IMR-90 (cell line): ENCODE measurements around the gene ADAMTSL2. TPM values are rescaled to one million over a fixed set of nuclear protein-coding genes. Genes with fewer than 3 reads are reported as not detected.

ENCODE experiments used
- ATAC-seq: fragments of 200-7000 bp; cut with Tn5 transposase; 2 replicates; pipeline ENCODE4 v1.9.1; 2020; ENCODE audit warnings: low read depth, mild to moderate bottlenecking, moderate library complexity
- BruUV-seq: library from RNA; stranded (reverse); fragments of 400-500 nt; replicated peaks from 2 replicates; lab custom pipeline; 2021; lab: Mats Ljungman, UMichigan
- CTCF ChIA-PET: fragments of 300-600 bp; formaldehyde crosslinking; extraction: SDS; loops from one replicate; lab custom pipeline; 2021; ENCODE audit warnings: antibody characterized with exemption; lab: Yijun Ruan, JAX
- POLR2A ChIA-PET: fragments of 300-600 bp; sonication (Branson Sonifier 250); formaldehyde crosslinking; loops from one replicate; lab custom pipeline; 2022; ENCODE audit warnings: antibody characterized with exemption; ENCODE audit not compliant: unreplicated experiment; lab: Charles Lee
- DNase-seq: peaks from one replicate; pipeline ENCODE4 v3.0.0; 2013
- H2AFZ ChIP-seq: replicated peaks from 2 replicates; pipeline ENCODE3; 2013; ENCODE audit warnings: low read length, mild to moderate bottlenecking; ENCODE audit not compliant: poor library complexity
- H2AK5ac ChIP-seq: 2 replicates; pipeline ENCODE4 v1.6.1; 2013; ENCODE audit warnings: low read depth, low read length, inconsistent platforms
- H2AK9ac ChIP-seq: replicated peaks from 2 replicates; pipeline ENCODE3; 2013; ENCODE audit warnings: mild to moderate bottlenecking, low read depth, low read length, moderate library complexity; ENCODE audit not compliant: poor library complexity
- H2BK120ac ChIP-seq: 2 replicates; pipeline ENCODE4 v1.6.1; 2013; ENCODE audit warnings: low read depth, low read length, inconsistent platforms
- H2BK15ac ChIP-seq: 3 replicates; pipeline ENCODE4 v1.6.1; 2013; ENCODE audit warnings: low read depth, low read length, inconsistent platforms
- H2BK20ac ChIP-seq: 2 replicates; pipeline ENCODE4 v1.6.1; 2013; ENCODE audit warnings: low read depth, mild to moderate bottlenecking, inconsistent platforms, low read length, moderate library complexity
- H2BK5ac ChIP-seq: 2 replicates; pipeline ENCODE4 v1.6.1; 2013; ENCODE audit warnings: mild to moderate bottlenecking, low read depth, low read length, inconsistent platforms; ENCODE audit not compliant: poor library complexity, severe bottlenecking
- H3K14ac ChIP-seq: replicated peaks from 2 replicates; pipeline ENCODE4 v1.6.1; 2013; ENCODE audit warnings: low read depth, low read length, inconsistent platforms
- H3K18ac ChIP-seq: 2 replicates; pipeline ENCODE4 v1.6.1; 2013; ENCODE audit warnings: low read depth, low read length, control low read depth
- H3K23ac ChIP-seq: 2 replicates; pipeline ENCODE4 v1.6.1; 2013; ENCODE audit warnings: low read depth, low read length, inconsistent platforms
- H3K27ac ChIP-seq: 2 replicates; pipeline ENCODE4 v1.5.1; 2013; ENCODE audit warnings: mild to moderate bottlenecking, control low read depth, low read length; ENCODE audit not compliant: insufficient read depth
- H3K27me3 ChIP-seq: 2 replicates; pipeline ENCODE4 v1.6.1; 2013; ENCODE audit warnings: low read length; ENCODE audit not compliant: control insufficient read depth, insufficient read depth
- H3K36me3 ChIP-seq: 2 replicates; pipeline ENCODE4 v1.6.1; 2013; ENCODE audit warnings: low read length, mixed read lengths; ENCODE audit not compliant: control insufficient read depth, insufficient read depth
- H3K4ac ChIP-seq: 2 replicates; pipeline ENCODE4 v1.6.1; 2013; ENCODE audit warnings: low read depth, low read length, inconsistent platforms
- H3K4me1 ChIP-seq: 2 replicates; pipeline ENCODE4 v1.6.1; 2013; ENCODE audit warnings: low read length, mixed read lengths; ENCODE audit not compliant: control insufficient read depth, insufficient read depth
- H3K4me2 ChIP-seq: 2 replicates; pipeline ENCODE4 v1.6.1; 2013; ENCODE audit warnings: low read depth, mild to moderate bottlenecking, control low read depth, low read length, moderate library complexity
- H3K4me3 ChIP-seq: 2 replicates; pipeline ENCODE4 v1.5.1; 2013; ENCODE audit warnings: low read depth, mild to moderate bottlenecking, control low read depth, low read length, moderate library complexity; ENCODE audit not compliant: insufficient read depth
- H3K56ac ChIP-seq: 2 replicates; pipeline ENCODE4 v1.6.1; 2013; ENCODE audit warnings: low read length, inconsistent platforms; ENCODE audit not compliant: insufficient read depth; ENCODE audit errors: extremely low read depth
- H3K79me1 ChIP-seq, 2 experiments: 2 replicates each; pipeline ENCODE4 v1.6.1; 2013; ENCODE audit warnings: low read length in 2 of 2, inconsistent platforms in 1 of 2, low read depth in 1 of 2
- H3K9ac ChIP-seq: 2 replicates; pipeline ENCODE4 v1.6.1; 2013; ENCODE audit warnings: low read depth, low read length, control low read depth
- H3K9me1 ChIP-seq: 2 replicates; pipeline ENCODE4 v1.6.1; 2013; ENCODE audit warnings: low read length, inconsistent platforms; ENCODE audit not compliant: insufficient read depth
- H3K9me3 ChIP-seq: 2 replicates; pipeline ENCODE4 v1.6.1; 2013; ENCODE audit warnings: low read length; ENCODE audit not compliant: control insufficient read depth, insufficient read depth
- H4K20me1 ChIP-seq: 2 replicates; pipeline ENCODE4 v1.6.1; 2013; ENCODE audit warnings: low read length, inconsistent platforms; ENCODE audit not compliant: insufficient read depth
- H4K5ac ChIP-seq: 2 replicates; pipeline ENCODE4 v1.6.1; 2013; ENCODE audit warnings: mild to moderate bottlenecking, low read depth, low read length, control low read depth
- H4K8ac ChIP-seq, 2 experiments: 2 replicates each; pipeline ENCODE4 v1.6.1; 2013; ENCODE audit warnings: low read depth in 2 of 2, low read length in 2 of 2, control low read depth in 1 of 2, inconsistent platforms in 1 of 2
- H4K91ac ChIP-seq: 2 replicates; pipeline ENCODE4 v1.6.1; 2013; ENCODE audit warnings: low read depth, low read length, inconsistent platforms; ENCODE audit not compliant: insufficient read depth
- CHD1 ChIP-seq: IDR thresholded peaks from 2 replicates; pipeline ENCODE4 v1.6.1; 2012; ENCODE audit warnings: low read depth, low read length, improper control_type of control experiment
- RCOR1 ChIP-seq: IDR thresholded peaks from 2 replicates; pipeline ENCODE4 v1.6.1; 2012; ENCODE audit warnings: mild to moderate bottlenecking, low read length, improper control_type of control experiment; ENCODE audit not compliant: insufficient replicate concordance
- SMC3 ChIP-seq: fragments of 150-350 bp; IDR thresholded peaks from 2 replicates; pipeline ENCODE4 v1.6.1; 2016; ENCODE audit warnings: low read depth, mild to moderate bottlenecking, antibody characterized with exemption, low read length, moderate library complexity
- WGBS, 2 experiments: methylation state at CpG; one replicate each; pipeline versions ENCODE4 v1.1.5 to v1.1.7; 2013; ENCODE audit warnings: missing lambda C conversion rate in 2 of 2; ENCODE audit not compliant: insufficient read length in 1 of 2; ENCODE audit errors: extremely low coverage in 2 of 2; 5-methylcytosine and 5-hydroxymethylcytosine counted together
- dilution Hi-C: fragments of 300-500 bp; cut with HindIII; formaldehyde crosslinking; loops from one replicate; pipeline ENCODE4 v1.14.3; 2018; ENCODE audit warnings: low sequenced_read_pairs; ENCODE audit not compliant: unreplicated experiment
- in situ Hi-C: fragments of 300-500 bp; cut with MboI; formaldehyde crosslinking; loops from 3 replicates; pipeline ENCODE4 v1.14.3; 2019; ENCODE audit warnings: low sequenced_read_pairs, inconsistent platforms, mixed read lengths
- intact Hi-C: fragments of 100-400 bp; cut with micrococcal nuclease; formaldehyde crosslinking; loops from 2 replicates; pipeline ENCODE4 v1.10.0; 2022
- polyA plus RNA-seq, 3 experiments: library from polyadenylated mRNA; depleted of rRNA; stranded (reverse); fragments of >200 nt; gene quantifications; 2 replicates each; pipeline ENCODE4 v1.2.3, GENCODE V29; 2012; ENCODE audit warnings: low replicate concordance in 1 of 3
- total RNA-seq: library from RNA; depleted of rRNA; stranded (reverse); fragments of >200 nt; gene quantifications from 2 replicates; pipeline ENCODE4 v1.2.3, GENCODE V29; 2012

The ADAMTSL2 gene
- total and polyA plus RNA-seq, 2 of the 4 experiments (the other 2 are of a cell fraction) = not detected

DNA sequence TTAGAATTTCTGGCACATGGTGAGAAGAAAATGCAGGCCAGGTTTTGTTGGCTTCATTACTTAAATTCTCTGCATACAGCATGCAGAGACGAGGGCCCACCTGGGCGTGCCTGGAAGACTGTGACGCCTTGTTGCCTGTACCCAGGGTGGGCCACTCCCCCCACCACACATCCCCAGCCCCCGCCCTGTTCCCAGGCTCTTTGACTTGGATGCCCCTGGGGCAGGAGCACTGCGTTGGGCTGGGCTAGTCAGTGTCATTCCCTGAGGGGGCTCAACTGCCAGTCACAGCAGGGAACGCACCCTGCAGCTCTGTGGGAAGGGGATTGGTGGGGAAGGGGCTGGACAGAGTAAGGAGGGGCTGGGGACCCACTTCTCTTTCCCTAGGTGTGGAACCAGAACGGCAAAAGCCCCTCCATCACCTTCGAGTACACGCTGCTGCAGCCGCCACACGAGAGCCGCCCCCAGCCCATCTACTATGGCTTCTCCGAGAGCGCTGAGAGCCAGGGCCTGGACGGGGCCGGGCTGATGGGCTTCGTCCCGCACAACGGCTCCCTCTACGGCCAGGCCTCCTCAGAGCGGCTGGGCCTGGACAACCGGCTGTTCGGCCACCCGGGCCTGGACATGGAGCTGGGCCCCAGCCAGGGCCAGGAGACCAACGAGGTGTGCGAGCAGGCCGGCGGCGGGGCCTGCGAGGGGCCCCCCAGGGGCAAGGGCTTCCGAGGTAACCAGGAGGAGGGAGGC is 19.6 kb downstream of the ADAMTSL2 start:
- H3K36me3 ChIP-seq = no peaks in the 10 kb centered on the region
- H2BK120ac ChIP-seq = no peak overlapping the region
- no peak overlapping the region for H3K9ac ChIP-seq
- CTCF ChIA-PET = no interaction called here
- no peak overlapping the region for H2AK5ac ChIP-seq
- H3K14ac ChIP-seq = no peak overlapping the region
- no peak overlapping the region for H2BK5ac ChIP-seq
- dilution Hi-C loops (no loop called here), intact Hi-C loops (no loop called here), in situ Hi-C loops (no loop called here)
- POLR2A ChIA-PET = no interaction called here
- ATAC-seq (no peak), DNase-seq (no peak)
- peaks cover 12% of the 10 kb centered on the region for H3K4me1 ChIP-seq
- no peak overlapping the region for H2AFZ ChIP-seq
- no peak overlapping the region for H3K23ac ChIP-seq
- no peak overlapping the region for H3K18ac ChIP-seq
- BruUV-seq = no TSS peak
- H3K56ac ChIP-seq = no peak overlapping the region
- H4K5ac ChIP-seq = no peak overlapping the region
- H3K4me3 ChIP-seq = no peak overlapping the region
- H2BK15ac ChIP-seq = no peak overlapping the region
- H2AK9ac ChIP-seq = no peak overlapping the region
- no peaks in the 10 kb centered on the region for H3K9me3 ChIP-seq
- no peaks in the 10 kb centered on the region; the same call in 1 of the 2 replicates for H4K20me1 ChIP-seq
- no peak overlapping the region for H4K91ac ChIP-seq
- no peak overlapping the region for H4K8ac ChIP-seq
- peaks cover 26% of the 10 kb centered on the region for H3K27me3 ChIP-seq
- no peaks in the 10 kb centered on the region for H3K79me1 ChIP-seq
- WGBS, 2 experiments = 96% methylated on average over 5 of the region's 31 CpGs; no CpG with 5 or more reads in 1 of the 2 experiments
- no peak overlapping the region for H3K4ac ChIP-seq
- peaks cover 3% of the 10 kb centered on the region; the same call in 1 of the 2 replicates for H3K9me1 ChIP-seq
- no peak overlapping the region for H2BK20ac ChIP-seq
- no peak for TF ChIP-seq CHD1
- TF ChIP-seq SMC3 = no peak
- no peak for TF ChIP-seq RCOR1
- H3K27ac ChIP-seq = no peak overlapping the region
- H3K4me2 ChIP-seq = no peak overlapping the region
